Myocyte (in vitro differentiated cells): ENCODE measurements around the gene ARPC3. TPM values are rescaled to one million over a fixed set of nuclear protein-coding genes. Genes with fewer than 3 reads are reported as not detected.
A peak's percentile ranks its signal among the peaks of the same experiment; 100 is the strongest.
"Not testable (repeated sequence)": the region's sequence is repeated elsewhere in the genome, so short reads cannot be mapped to it uniquely, and the experiment has no call there.

Experiments used
- DNase-seq: peaks from one replicate; pipeline ENCODE4 v3.0.0-alpha.2; 2012; ENCODE audit warnings: low read depth
- polyA plus RNA-seq: library from polyadenylated mRNA; unstranded; fragments of >200 nt; gene quantifications from one replicate; pipeline ENCODE4 v1.2.1, GENCODE V29; 2012; ENCODE audit warnings: missing spikeins
- total RNA-seq: library from RNA; depleted of rRNA; stranded (reverse); fragments of >200 nt; gene quantifications from 2 replicates; pipeline ENCODE4 v1.2.3, GENCODE V29; 2014

ARPC3 gene
- 170 and 371 TPM in 2 replicates for total RNA-seq
- 230 TPM for polyA plus RNA-seq

DNA sequence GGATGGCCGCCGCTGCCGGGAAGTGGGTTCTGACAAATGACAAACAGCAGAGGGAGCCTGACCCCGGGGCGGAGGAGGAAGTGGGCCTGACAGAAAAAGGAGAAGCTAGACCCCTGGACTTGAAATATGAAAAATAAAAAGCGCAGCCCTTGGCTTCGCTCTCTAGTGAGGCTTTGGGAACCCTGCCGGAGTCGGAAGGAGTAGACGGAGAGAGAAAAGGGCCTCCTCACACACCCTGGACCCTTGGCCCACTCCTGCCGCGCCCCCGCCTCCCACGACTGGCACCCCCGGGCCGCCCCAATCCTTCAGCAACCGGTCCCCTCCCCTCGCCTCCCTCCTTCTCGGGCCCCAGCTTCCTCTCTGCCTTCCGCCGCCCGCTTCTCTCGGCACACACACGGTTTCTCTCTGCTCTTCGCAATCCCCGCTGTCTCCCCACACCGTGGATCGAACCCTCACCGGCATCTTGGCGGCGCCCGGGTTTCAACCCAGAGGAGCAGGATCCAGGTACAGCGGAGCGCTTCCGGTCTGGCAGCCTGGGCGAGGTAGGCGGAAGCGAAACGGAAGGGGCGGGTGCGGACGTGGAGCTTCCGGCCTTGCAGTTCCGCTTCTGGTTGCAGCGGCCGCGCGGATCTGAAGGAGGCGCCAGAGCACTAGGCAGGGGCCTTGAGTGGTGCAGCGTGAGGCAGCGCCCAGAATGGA is at the start of gene ARPC3:
TSS of gene ARPC3 (minus strand) at position 539 of the 699 bp plus-strand sequence. CDS start at position 462, 77 bp downstream.
- peak; percentile 95 for DNase-seq

DNA sequence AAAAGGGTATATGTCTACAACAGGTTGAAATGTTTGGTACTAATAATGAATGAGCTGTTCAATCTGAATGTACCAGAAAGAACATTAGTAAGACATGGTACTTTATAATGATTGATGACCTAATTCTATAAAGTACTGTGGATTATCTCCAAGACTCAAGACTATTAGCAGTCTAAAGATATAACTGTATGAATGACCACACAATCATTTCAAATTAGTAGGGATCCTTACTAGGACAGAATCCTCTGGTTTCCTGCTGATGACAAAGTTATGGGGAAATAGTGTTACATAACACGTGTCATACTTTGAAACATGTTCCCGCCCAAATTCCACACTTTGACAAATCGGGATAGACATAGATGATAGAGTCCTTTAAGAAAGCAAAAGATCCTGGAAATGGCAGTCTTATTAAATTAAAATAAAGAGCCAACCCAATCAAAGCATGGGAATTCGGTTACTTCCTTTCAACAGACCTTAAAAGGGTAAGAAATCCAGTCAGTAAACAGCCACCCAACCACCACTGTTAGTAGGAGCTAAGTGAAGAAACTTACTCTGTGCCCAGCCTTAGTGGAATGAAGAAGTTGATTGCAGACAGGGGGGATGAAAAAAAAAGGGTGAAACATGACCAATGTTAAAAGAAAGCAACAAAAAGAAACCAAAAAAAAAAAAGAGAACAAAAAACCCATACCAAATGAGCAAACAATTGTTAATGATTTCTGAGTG is 49.0 kb upstream of the ARPC3 start:
- peak; percentile 10 for DNase-seq

DNA sequence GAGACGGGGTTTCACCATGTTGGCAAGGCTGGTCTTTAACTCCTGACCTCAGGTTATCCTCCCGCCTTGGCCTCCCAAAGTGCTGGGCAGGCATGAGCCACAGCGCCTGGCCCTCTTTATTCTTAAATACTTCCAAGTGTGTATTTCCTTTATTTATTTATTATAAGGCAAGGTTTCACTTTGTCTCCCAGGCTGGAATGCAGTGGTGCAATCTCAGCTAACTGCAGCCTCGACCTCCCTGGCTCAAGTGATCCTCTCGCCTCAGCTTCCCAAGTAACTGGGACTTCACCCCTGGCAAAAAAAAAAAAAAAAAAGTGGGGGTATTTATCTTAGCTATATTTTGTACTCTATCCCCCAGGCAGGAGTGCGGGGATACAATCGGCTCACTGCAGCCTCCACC is 25.3 kb upstream of the ARPC3 start:
- DNase-seq: no peak

DNA sequence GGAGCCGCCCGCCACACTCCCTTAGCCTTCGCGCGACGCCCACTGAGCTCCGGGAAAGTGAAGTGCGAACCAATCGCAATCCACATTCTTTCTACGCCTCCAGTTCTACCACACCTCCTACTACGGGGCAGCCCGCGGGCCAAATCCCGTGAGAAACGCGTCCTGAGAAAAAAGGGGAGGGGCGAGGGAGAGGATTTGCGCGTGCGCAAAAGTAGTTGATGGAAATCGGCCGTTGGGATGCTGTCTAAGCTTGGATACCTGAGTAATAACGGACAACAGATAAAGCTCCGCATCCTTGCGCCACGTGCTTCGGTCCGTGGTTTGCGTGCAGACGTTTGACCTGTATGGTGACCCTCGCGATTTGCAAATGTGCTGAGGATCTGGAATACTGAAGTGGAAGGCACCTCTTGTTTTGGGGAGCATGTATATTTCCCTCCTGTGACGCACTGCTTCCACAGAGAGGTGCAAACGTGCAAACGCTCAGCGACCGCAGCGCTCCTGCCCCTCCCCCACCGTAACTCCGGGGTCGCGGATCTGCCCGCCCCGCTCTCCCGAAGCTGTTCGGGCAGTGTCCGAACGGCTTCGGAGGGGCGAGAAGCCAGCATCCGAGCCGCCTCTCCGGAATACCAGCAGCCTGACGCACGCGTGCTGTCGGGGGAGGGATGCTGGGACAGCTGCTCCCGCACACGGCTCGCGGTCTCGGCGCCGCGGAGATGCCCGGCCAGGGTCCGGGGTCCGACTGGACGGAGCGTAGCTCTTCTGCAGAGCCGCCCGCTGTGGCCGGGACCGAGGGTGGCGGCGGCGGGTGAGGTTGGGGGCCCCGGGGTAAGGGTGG is 18.3 kb upstream of the ARPC3 start, which contains the start of the genes FAM216A and GPN3:
TSS of gene FAM216A (plus strand) at position 632 of the 835 bp plus-strand sequence. CDS start at position 663, 31 bp downstream.
TSS of gene GPN3 (minus strand) at position 44 of the 835 bp plus-strand sequence. CDS start 54 bp downstream, outside the sequence.
- peak; percentile 99 for DNase-seq

DNA sequence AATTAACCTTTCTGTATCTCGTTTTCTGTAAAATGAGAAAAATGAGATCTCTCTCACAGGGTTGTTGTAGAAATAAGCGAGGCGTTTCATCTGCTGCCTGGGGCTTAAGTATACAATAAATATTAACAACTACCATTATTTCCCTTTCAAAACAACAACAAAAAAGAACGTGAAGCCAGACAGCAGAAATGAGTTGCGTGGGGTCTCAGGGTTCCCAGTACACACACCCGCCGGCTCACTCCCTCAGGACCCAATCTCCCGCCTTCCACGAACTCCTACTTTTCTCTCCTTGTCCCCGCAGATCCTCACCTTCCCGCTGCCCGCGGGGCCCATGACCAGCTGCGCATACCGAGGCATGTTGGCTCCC is 17.7 kb upstream of the ARPC3 start:
- no peak for DNase-seq

DNA sequence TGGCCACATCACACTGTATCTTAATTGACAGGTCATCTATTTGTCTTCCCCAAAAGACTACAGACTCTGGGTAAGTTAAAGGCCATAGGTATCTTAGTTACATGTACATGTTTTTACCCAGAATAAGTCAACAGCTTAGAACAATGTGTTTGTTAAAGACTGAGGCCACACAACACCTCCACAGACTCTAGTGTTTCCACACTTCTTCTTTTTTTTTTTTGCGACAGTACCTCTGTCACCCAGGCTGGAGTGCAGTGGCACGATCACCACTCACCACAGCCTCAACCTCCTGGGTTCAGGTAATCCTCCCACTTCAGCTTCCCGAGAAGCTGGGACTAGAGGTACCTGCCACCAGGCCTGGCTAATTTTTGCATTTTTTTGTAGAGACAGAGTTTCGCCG is 16.7 kb upstream of the ARPC3 start:
- DNase-seq: no peak

DNA sequence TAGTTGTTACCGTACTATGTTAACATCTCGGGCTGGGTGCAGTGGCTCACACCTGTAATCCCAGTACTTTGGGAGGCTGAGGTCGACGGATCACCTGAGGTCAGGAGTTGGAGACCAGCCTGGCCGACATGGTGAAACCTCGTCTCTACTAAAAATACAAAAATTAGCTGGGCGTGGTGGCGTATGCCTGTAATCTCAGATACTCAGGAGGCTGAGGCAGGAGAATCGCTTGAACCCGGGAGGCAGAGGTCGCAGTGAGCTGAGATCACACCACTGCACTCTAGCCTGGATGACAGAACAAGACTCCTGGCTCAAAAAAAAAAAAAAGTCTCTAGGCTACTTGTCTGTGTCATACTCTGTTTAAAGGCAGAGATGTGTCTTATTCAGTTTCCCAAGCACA is 15.6 kb upstream of the ARPC3 start:
- DNase-seq: not testable (repeated sequence)

DNA sequence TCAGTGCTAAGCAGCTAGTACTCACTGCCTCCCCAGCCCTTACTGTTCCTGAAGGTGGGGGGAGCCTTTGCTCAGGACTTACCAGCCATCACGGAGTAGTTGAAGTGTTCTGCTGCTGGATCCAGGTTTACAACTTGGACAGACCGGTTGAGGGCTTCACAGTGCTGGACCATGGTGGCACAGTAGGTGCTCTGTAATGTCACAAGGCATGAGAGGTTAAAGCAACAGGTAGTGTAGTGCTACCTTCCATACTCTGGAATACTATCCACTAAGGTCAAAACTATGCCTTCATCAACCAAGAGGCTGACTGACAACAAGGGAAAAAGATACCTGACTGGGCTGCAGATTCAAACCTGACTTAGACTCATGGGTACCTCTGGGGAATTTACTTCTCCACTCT is 14.9 kb upstream of the ARPC3 start:
- no peak for DNase-seq

DNA sequence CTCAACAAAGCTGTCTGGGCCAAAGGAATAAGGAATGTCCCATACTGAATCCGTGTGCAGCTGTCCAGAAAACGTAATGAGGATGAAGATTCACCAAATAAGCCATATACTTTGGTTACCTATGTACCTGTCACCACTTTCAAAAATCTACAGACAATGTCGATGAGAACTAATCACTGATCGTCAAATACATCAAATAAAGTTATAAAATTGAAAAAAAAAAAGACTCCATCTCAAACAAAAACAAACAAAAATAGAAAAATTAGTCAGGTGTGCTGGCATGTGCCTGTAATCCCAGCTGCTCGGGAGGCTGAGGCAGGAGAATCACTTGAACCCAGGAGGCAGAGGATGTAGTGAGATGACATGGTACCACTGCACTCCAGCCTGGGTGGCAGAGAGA is 11.1 kb upstream of the ARPC3 start:
- not testable (repeated sequence) for DNase-seq

DNA sequence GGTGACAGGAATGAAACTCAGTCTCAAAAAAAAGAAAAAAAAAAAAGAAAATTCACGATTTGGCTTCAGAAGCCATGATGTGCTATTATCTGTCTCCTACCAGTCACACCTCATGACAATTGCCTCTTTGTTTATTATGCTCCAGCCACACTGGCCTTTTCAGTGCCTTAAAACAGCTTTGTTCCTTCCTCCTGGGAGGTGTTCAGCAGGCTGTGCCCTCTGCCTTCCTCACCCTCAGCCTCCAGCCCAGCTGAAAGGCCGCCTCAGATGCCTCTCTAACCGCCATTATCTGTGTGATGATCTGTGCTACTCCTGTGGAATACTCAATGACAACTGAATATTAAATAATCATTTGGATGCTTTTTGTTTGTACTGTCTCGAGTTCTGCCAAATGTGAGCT is 8.6 kb upstream of the ARPC3 start:
- DNase-seq: no peak

DNA sequence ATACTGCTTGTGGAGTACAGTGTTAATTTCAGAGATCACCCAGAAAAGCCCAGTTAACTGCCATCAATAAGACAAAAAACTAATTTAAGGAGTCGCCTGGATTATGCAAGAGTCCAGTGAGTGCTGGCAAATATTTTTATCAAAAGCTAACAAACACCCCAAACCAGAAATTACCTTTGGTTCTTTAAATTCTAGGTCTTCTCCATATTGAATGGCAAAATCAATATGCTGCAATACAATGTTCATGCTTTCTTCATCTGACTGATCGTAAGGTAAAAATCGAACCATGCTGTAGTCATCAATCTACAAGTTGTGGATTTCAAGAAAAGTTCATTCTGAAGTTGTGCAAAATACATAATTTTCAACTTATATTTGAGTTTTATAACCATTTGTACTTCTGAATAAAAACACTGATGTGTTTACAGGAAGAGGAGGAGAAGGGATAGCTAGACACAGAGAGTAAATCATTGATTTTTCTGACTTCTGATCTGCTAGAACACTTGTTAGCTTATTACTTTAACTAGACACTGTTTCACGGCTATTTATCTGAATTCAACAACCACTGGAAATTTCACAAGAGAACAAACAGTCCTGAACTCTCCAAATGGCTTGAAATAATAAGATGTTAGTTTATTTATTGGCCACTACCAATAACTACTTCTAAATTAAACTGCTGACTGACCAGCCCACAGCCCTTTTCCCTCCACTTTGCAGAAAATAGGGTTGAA is 3.6 kb upstream of the ARPC3 start:
- DNase-seq: no peak

DNA sequence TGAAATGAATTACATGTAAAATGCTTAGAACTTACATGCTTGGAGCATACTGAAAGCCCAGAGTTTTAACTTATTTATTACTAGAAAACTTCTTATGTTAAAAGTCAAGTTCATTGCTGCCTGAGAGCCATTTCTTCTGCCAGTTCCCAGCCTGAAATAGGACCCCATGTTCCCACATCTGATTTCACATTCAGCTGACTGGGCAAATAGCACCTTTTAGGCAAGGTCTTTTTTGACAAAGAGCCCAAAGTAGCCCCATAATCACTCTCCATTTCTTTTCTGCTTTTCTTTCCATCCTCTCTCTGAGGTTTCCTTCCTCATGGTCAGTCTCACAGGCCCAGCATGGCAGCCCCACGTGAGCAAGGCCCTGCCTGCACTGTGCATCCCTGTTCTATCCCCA is 1.1 kb upstream of the ARPC3 start:
- no peak for DNase-seq

DNA sequence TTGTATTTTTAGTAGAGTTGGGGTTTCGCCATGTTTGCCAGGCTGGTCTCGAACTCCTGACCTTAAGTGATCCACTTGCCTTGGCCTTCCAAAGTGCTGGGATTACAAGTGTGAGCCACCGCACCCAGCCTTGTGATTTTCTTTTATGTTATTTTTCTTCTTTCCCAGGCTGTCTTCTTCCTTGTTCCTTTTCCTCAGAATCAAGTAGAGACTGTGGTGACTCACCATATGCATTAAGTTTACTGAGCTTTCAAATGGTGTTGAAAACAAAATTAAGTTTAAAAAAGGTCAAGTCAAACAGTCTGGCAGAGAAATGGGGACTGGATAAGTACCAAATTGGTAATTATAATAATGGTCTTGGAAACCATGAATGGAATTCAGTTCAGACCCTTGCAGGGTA is 5.7 kb downstream of the ARPC3 start:
- no peak for DNase-seq

DNA sequence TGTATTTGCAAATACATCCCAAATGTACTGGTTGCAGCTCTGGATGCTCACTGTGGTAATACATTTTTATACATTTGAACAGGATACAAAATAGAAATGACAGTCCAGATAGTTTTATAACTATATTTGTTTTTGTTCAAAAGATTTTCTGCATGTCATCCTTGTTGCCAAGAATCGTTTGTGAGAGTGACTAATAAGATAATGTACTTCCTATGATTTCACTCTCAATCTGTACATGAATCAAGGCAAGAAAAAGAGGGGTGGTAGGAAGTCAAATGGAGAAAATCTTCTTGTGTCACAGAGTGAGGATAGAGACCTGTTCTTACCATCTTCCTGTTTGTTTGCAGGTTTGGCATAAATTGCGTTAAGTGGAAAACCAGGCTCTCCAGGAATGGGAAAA is 13.9 kb downstream of the ARPC3 start:
- DNase-seq: no peak

DNA sequence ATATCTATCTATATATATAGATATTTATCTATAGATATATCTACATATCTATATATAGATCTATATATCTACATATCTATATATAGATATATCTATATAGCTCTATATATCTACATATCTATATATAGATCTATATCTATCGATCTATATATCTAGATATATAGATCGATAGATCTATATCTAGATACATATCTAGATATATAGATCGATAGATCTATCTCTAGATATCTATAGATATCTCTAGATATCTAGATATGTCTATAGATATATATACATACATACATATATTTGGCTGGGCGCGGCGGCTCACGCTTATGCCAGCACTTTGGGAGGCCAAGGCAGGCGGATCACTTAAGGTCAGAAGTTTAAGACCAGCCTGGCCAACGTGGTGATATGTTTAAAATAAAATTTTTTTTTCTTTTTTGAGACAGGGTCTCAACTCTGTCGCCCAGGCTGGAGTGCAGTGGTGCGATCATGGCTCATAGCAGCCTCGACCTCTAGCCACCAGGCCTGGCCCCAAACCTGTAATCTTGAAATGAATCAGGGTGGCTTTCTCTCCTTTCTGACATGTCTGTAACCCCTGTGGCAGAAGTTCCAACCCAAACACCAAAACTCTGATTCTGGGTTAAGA is 18.1 kb downstream of the ARPC3 start:
- no peak for DNase-seq

DNA sequence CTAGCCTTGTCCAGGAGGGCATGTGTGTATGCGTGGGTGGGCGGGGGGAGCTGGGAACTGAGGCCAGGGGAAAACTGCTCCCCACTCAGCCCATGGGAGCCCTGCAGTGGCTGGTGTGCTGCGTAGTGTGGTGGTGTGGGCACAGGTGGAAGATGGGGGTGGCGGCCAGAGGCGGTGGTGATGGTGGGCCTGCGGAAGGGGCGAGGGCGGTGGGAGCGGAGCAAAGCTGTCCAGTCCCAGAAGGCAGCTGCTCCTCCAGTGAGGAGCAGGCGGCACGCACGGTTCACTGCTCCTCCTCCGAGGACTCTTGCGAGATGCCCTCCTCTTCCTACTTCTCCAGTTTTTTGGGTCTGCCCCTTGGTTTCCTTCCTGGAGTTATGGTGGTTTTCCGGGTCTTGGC is 20.5 kb downstream of the ARPC3 start:
- DNase-seq: not testable (repeated sequence)

DNA sequence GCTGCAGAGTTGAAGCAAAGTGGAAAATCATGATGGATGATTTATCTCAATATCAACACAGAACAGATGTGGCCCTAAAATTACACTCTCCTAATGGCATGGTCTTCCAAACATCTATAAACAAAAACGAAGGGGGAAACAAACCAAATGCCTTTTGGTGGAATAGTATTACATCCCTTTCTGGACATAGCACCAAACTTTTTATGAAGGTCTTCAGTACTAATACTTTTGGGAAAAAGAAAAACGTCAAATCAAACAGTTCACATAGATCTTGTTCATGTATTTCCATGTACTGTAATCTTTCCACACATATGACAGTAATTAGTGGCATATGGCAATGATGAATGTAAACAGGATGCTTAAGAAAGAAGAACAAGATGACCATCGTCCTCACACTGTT is 23.7 kb downstream of the ARPC3 start:
- no peak for DNase-seq

DNA sequence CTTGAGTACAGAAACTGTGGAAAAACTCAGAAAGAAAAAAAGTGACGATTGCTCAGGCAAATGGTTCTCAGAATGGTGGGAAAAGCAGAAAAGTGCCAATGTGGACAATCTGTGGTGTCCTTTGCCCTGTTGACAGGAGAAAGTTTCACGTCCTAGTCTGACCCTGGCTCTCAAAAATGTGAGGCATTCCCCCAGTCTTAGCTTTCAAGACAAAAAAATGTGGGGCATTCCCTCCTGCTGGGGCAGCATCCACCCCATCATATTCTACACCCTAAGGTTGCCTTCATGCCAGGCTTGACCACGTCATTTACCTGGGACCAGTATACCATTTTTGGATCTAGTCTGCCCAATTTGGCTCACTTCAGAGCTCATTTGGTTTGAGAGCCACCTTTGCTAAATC is 25.9 kb downstream of the ARPC3 start:
- no peak for DNase-seq

DNA sequence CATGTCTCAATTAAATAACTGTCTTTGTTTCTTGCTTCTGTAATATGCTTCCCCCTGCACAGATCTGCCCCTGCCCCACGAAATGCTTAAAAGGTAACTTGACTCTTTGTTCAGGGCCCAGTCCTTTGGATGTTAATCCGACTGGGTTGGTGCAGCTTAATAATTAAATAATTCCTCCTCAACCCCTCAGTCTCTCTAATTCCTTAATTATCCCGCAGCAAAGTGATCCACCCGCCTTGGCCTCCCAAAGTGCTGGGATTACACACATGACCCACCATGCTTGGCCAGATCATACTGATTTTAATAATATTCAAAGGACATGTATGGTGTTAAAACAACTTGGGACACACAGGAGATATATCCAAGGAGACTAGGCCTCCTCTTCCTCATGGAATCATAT is 28.4 kb downstream of the ARPC3 start:
- no peak for DNase-seq

DNA sequence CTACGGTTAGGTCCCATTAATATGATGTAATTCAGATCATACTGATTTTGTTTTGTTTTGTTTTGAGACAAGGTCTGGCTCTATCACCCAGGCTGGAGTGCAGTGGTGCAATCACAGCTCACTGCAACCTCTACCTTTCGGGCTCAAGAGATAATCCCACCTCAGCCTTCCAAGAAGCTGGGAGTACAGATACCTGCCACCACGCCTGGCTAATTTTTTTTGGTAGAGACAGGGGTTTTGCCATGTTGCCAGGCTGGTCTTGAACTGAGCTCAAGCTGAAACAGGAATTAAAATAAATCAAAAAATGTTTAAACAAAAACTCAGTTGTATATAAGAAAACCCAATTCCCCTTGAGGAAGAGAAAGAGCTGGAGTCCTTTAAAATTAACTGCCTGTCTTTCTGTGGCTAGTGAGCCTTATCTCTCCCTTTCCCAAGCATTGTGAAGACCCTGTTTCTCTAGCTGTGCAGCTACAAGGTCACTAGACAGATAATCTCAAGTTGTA is 28.9 kb downstream of the ARPC3 start:
- DNase-seq: no peak
